Bronchus fibroblast of lung (primary cell): ENCODE data around the gene CYP24A1. TPM values are rescaled to one million over a fixed set of nuclear protein-coding genes. Genes with fewer than 3 reads are reported as not detected.

ENCODE experiments used
- total RNA-seq: library from RNA; depleted of rRNA; stranded (reverse); fragments of >200 nt; gene quantifications from 2 replicates; pipeline ENCODE4 v1.2.3, GENCODE V29; 2015

Gene CYP24A1
- 0.17 TPM in 1 of 2 replicates, not detected in the other for total RNA-seq

GRCh38 chr20:54173653-54174456 lies at the start of gene CYP24A1:
Gene CYP24A1, minus strand, starts transcription at chr20:54173986. Its CDS starts 407 bp downstream, at chr20:54173579.

GRCh38 chr20:54207743-54208547 lies 34.2 kb upstream of the CYP24A1 start, which contains the start of gene PFDN4:
Gene PFDN4, plus strand, starts transcription at chr20:54208087. Its CDS starts 14 bp downstream, at chr20:54208101.

Other genes starting within 250 kb of the CYP24A1 start
- not detected in 2 replicates for gene BCAS1, start 103.4 kb downstream of the CYP24A1 start, total RNA-seq
- gene PFDN4, start 34.1 kb upstream of the CYP24A1 start, total RNA-seq: 72.2 and 93.5 TPM in 2 replicates